Measurements from ENCODE around the gene JUND. TPM values are rescaled to one million over a fixed set of nuclear protein-coding genes. Genes with fewer than 3 reads are reported as not detected.

JUND gene
- total RNA-seq, 1 donor from 2014 or later = 161 TPM

- H3K4me3 Mint-ChIP-seq (ENCODE audit: unreplicated experiment) = no peak within 1 kb of the TSS
- Histone ChIP-seq H3K4me2 (ENCODE audit: low read length) (peak within 1 kb of the TSS; percentile 71), H3K9me3 (ENCODE audit: insufficient read depth, low read depth, low read length) (no peaks in the 10 kb centered on the region), H3K4me3 (ENCODE audit: insufficient read depth, low read depth, low read length) (no peak within 1 kb of the TSS), H3K4me1 (ENCODE audit: insufficient read depth, low read length) (peaks cover 35% of the 10 kb centered on the region), H3K79me2 (ENCODE audit: insufficient read depth, low read length) (peaks cover 38% of the 10 kb centered on the region), H2AFZ (ENCODE audit: low read depth, low read length) (no peak within 1 kb of the TSS), H3K27ac (ENCODE audit: low read depth, low read length) (peak within 1 kb of the TSS; percentile 41), H3K36me3 (ENCODE audit: insufficient read depth, low read length) (peaks cover 4% of the 10 kb centered on the region), H4K20me1 (ENCODE audit: insufficient read depth, low read length) (peaks cover 56% of the 10 kb centered on the region), H3K9ac (ENCODE audit: low read length) (peak within 1 kb of the TSS; percentile 53), H3K27me3 (ENCODE audit: insufficient read depth, low read length) (no peaks in the 10 kb centered on the region)
- H3K4me1 Mint-ChIP-seq (ENCODE audit: low read depth, unreplicated experiment) = peaks cover 8% of the 10 kb centered on the region
- H3K36me3 Mint-ChIP-seq (ENCODE audit: low read depth, unreplicated experiment) = peaks cover 11% of the 10 kb centered on the region
- no peaks in the 10 kb centered on the region for H3K27me3 Mint-ChIP-seq (ENCODE audit: low read depth, unreplicated experiment)
- no peak for FAIRE-seq
- no peak for DNase-seq (ENCODE audit: low read depth)
- H3K27ac Mint-ChIP-seq (ENCODE audit: unreplicated experiment) = peak within 1 kb of the TSS; percentile 53
- TF ChIP-seq EZH2 (IDR thresholded peaks at IDR 0.05; ENCODE audit: insufficient read depth, low read length) (no peak), CTCF (IDR thresholded peaks at IDR 0.05; ENCODE audit: insufficient read depth, low read depth, low read length) (no peak)
- no peaks in the 10 kb centered on the region for H3K9me3 Mint-ChIP-seq (ENCODE audit: unreplicated experiment)
These were observed 7.1 kb downstream of the JUND start, which contains the start of gene IQCN for GRCh38 chr19:18274219-18274780. IQCN (minus strand) TSS chr19:18274452; CDS start chr19:18269478, 4,974 bp downstream.

- H3K27ac Mint-ChIP-seq (ENCODE audit: unreplicated experiment) = peak overlapping the region; percentile 26
These were observed 7.7 kb downstream of the JUND start for GRCh38 chr19:18273561-18274218.

More at GRCh38 chr19:18273561-18274218, 7.7 kb downstream of the JUND start:
- H4K20me1 ChIP-seq (ENCODE audit: insufficient read depth, low read length) = peaks cover 54% of the 10 kb centered on the region
- Mint-ChIP-seq H3K4me3 (ENCODE audit: unreplicated experiment) (no peak overlapping the region), H3K27me3 (ENCODE audit: low read depth, unreplicated experiment) (no peaks in the 10 kb centered on the region), H3K9me3 (ENCODE audit: unreplicated experiment) (no peaks in the 10 kb centered on the region), H3K4me1 (ENCODE audit: low read depth, unreplicated experiment) (peaks cover 6% of the 10 kb centered on the region), H3K36me3 (ENCODE audit: low read depth, unreplicated experiment) (peaks cover 7% of the 10 kb centered on the region)
- no peak overlapping the region for H3K27ac ChIP-seq (ENCODE audit: low read depth, low read length)
- H3K27me3 ChIP-seq (ENCODE audit: insufficient read depth, low read length) = no peaks in the 10 kb centered on the region
- H3K4me2 ChIP-seq (ENCODE audit: low read length) = no peak overlapping the region
- H3K79me2 ChIP-seq (ENCODE audit: insufficient read depth, low read length) = peaks cover 32% of the 10 kb centered on the region
- H3K4me3 ChIP-seq (ENCODE audit: insufficient read depth, low read depth, low read length) = no peak overlapping the region
- H3K9me3 ChIP-seq (ENCODE audit: insufficient read depth, low read depth, low read length) = no peaks in the 10 kb centered on the region
- H3K9ac ChIP-seq (ENCODE audit: low read length) = no peak overlapping the region
- H2AFZ ChIP-seq (ENCODE audit: low read depth, low read length) = no peak overlapping the region
- peaks cover 29% of the 10 kb centered on the region for H3K4me1 ChIP-seq (ENCODE audit: insufficient read depth, low read length)
- peaks cover 4% of the 10 kb centered on the region for H3K36me3 ChIP-seq (ENCODE audit: insufficient read depth, low read length)
- no peak for DNase-seq (ENCODE audit: low read depth)
- no peak for TF ChIP-seq EZH2 (IDR thresholded peaks at IDR 0.05; ENCODE audit: insufficient read depth, low read length)
- TF ChIP-seq CTCF (IDR thresholded peaks at IDR 0.05; ENCODE audit: insufficient read depth, low read depth, low read length) = no peak
- no peak for FAIRE-seq

Measured in astrocyte (in vitro differentiated cells and primary cell).